HG02623 (cell line): ENCODE measurements around the gene H2BK1.

Experiments
- ATAC-seq: cut with Tn5 transposase; IDR thresholded peaks from one replicate; pipeline ENCODE4 v1.9.1; 2021; ENCODE audit warnings: moderate library complexity; ENCODE audit not compliant: unreplicated experiment

Gene H2BK1

GRCh38 chr7:151232917-151233701 is 22.8 kb upstream of the H2BK1 start:
- peak; percentile 26 for ATAC-seq

GRCh38 chr7:151232091-151232916 is 22.0 kb upstream of the H2BK1 start, which contains the start of gene CHPF2:
CHPF2 (plus strand) TSS chr7:151232483; CDS start chr7:151234012, 1,529 bp downstream.
- peak; percentile 98 for ATAC-seq

- no peak for ATAC-seq
Observed at GRCh38 chr7:151231080-151231479, 20.8 kb upstream of the H2BK1 start.

- ATAC-seq: no peak
Observed at GRCh38 chr7:151229249-151229648, 19.0 kb upstream of the H2BK1 start.

GRCh38 chr7:151228024-151228866 is 18.0 kb upstream of the H2BK1 start:
- no peak for ATAC-seq

- peak; percentile 99 for ATAC-seq
Observed at GRCh38 chr7:151226875-151227782, 16.8 kb upstream of the H2BK1 start, which contains the start of gene ABCF2. ABCF2 (minus strand) TSS chr7:151227205; CDS start chr7:151226458, 747 bp downstream.

GRCh38 chr7:151226560-151226874 is 16.2 kb upstream of the H2BK1 start:
- ATAC-seq: no peak

- no peak for ATAC-seq
Observed at GRCh38 chr7:151225948-151226510, 15.7 kb upstream of the H2BK1 start.

GRCh38 chr7:151223728-151224127 is 13.4 kb upstream of the H2BK1 start:
- no peak for ATAC-seq

GRCh38 chr7:151218170-151218569 is 7.9 kb upstream of the H2BK1 start:
- no peak for ATAC-seq

- no peak for ATAC-seq
Observed at GRCh38 chr7:151215396-151215795, 5.1 kb upstream of the H2BK1 start.

GRCh38 chr7:151213826-151214225 is 3.5 kb upstream of the H2BK1 start:
- ATAC-seq: no peak

- ATAC-seq: no peak
Observed at GRCh38 chr7:151212626-151213025, 2.3 kb upstream of the H2BK1 start.

GRCh38 chr7:151211155-151211772 is 976 bp upstream of the H2BK1 start:
- no peak for ATAC-seq

GRCh38 chr7:151209588-151209987 is 700 bp downstream of the H2BK1 start:
- ATAC-seq: no peak

- no peak for ATAC-seq
Observed at GRCh38 chr7:151208253-151208862, 1.9 kb downstream of the H2BK1 start.

GRCh38 chr7:151207804-151208203 is 2.5 kb downstream of the H2BK1 start:
- no peak for ATAC-seq

GRCh38 chr7:151207315-151207714 is 3.0 kb downstream of the H2BK1 start:
- no peak for ATAC-seq

- ATAC-seq: no peak
Observed at GRCh38 chr7:151206914-151207313, 3.4 kb downstream of the H2BK1 start.
